GM21360 (cell line): ENCODE results near the gene SDK1.

Experiments used
- ATAC-seq: cut with Tn5 transposase; IDR thresholded peaks from one replicate; pipeline ENCODE4 v1.9.1; 2021; ENCODE audit warnings: mild to moderate bottlenecking, moderate library complexity; ENCODE audit not compliant: unreplicated experiment

Gene SDK1

GRCh38 chr7:4115442-4115841, 814.4 kb downstream of the SDK1 start:
- no peak for ATAC-seq

- no peak for ATAC-seq
Observed at GRCh38 chr7:4115941-4116610, 815.0 kb downstream of the SDK1 start.

GRCh38 chr7:4119848-4120247, 818.8 kb downstream of the SDK1 start:
- ATAC-seq: no peak

- no peak for ATAC-seq
Observed at GRCh38 chr7:4123346-4123745, 822.3 kb downstream of the SDK1 start.

GRCh38 chr7:4123823-4124222, 822.8 kb downstream of the SDK1 start:
- no peak for ATAC-seq

GRCh38 chr7:4124556-4125477, 823.8 kb downstream of the SDK1 start:
- no peak for ATAC-seq

- no peak for ATAC-seq
Observed at GRCh38 chr7:4127909-4128560, 827.0 kb downstream of the SDK1 start.

GRCh38 chr7:4129481-4130122, 828.5 kb downstream of the SDK1 start:
- no peak for ATAC-seq

GRCh38 chr7:4131063-4131462, 830.0 kb downstream of the SDK1 start:
- ATAC-seq: no peak

GRCh38 chr7:4132221-4132620, 831.2 kb downstream of the SDK1 start:
- ATAC-seq: no peak

GRCh38 chr7:4133491-4134044, 832.5 kb downstream of the SDK1 start:
- no peak for ATAC-seq

GRCh38 chr7:4134204-4134603, 833.2 kb downstream of the SDK1 start:
- ATAC-seq: no peak

- ATAC-seq: no peak
Observed at GRCh38 chr7:4134631-4135030, 833.6 kb downstream of the SDK1 start.

GRCh38 chr7:4135301-4135700, 834.2 kb downstream of the SDK1 start:
- no peak for ATAC-seq

- no peak for ATAC-seq
Observed at GRCh38 chr7:4136036-4136435, 835.0 kb downstream of the SDK1 start.

GRCh38 chr7:4136501-4137110, 835.6 kb downstream of the SDK1 start:
- ATAC-seq: no peak

GRCh38 chr7:4137552-4137951, 836.5 kb downstream of the SDK1 start:
- ATAC-seq: no peak

GRCh38 chr7:4138866-4139265, 837.8 kb downstream of the SDK1 start:
- ATAC-seq: no peak

- no peak for ATAC-seq
Observed at GRCh38 chr7:4139656-4140625, 838.9 kb downstream of the SDK1 start.
